ENCODE results near the gene TNFAIP8L2. TPM values are rescaled to one million over a fixed set of nuclear protein-coding genes. Genes with fewer than 3 reads are reported as not detected.

Gene TNFAIP8L2
- total and polyA plus RNA-seq, 2 donors (not counting 3 experiments of a cell fraction or from before 2014, with no cell fraction given): 0.06 TPM; not detected in 1

DNA sequence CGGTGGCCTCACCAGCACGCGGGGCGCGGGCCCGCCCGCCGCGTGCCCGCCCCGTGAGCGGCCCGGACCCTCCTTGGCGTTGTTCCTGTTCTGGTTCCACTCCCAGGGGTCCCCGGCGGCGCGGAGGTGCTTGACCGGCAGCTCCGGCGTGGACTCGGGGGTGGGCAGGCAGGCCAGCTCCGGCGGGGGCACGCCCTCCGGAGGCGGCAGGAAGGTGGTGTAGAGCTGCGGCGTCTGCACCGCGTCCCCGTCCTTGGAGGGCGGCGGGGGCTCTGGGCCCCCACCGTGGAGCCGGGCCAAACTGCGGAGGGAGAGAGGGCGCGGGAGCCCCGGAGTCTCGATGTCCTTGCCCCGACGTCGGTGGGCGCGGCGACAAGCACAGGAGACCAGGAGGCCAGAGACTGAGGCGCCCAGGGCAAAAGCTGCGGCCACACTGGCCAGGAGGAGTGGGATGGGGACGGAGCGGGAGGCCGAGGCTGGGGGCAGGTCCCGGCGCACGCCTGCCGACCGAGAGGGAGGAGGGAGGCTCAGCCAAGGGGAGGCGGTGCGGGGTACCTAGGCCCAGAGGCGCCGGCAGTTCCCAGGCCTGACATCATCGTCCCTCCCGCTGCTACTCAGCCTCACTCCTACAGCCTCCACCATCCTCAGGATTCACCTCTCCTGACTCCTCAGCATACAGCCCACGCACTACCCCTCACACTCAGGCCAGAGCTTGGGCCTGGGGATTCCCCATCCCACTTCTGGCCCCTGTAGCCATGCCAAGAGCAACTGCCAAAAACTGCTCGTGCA is 23.2 kb upstream of the TNFAIP8L2 start:
- FAIRE-seq (no peak), DNase-seq (ENCODE audit: low read depth, low spot score) (no peak)
- no peak overlapping the region for H2AFZ ChIP-seq (ENCODE audit: low read depth, low read length)
- no peak overlapping the region for H3K4me2 ChIP-seq (ENCODE audit: insufficient read depth, low read length)
- peaks cover 0 to 44% of the 10 kb centered on the region in 2 experiments for H3K36me3 ChIP-seq (ENCODE audit: control insufficient read depth in 2 of 2, extremely low read depth in 1 of 2, insufficient read depth in 2 of 2, low read length in 2 of 2)
- dilution Hi-C loops (cut with MboI; ENCODE audit: extremely low pct_ligation_motif_present, low sequenced_read_pairs) (no loop called here), intact Hi-C loops (cut with micrococcal nuclease) (no loop called here)
- no peaks in the 10 kb centered on the region for H3K27me3 ChIP-seq (ENCODE audit: control insufficient read depth in 2 of 2, insufficient read depth in 2 of 2, low read length in 2 of 2)
- no peak overlapping the region for H3K9ac ChIP-seq (replicated peaks; ENCODE audit: extremely low read depth, insufficient read depth, low read length)
- ChIA-PET CTCF (interaction anchor here (0.7 to 6.6 kb wide), 2 partner anchors 32 to 34 kb away, joined by 3 to 53 read pairs; partner anchors contain the start of gene LYSMD1), POLR2A (interaction anchor here (0.6 kb wide), 1 partner anchor 92 kb away, joined by 3 read pairs; no protein-coding TSS in a partner anchor)
- no peak overlapping the region for H3K4me3 ChIP-seq (replicated peaks in 1 of 3; ENCODE audit: insufficient read depth in 1 of 3, low read depth in 1 of 3, low read length in 3 of 3)
- peaks cover 6% of the 10 kb centered on the region for H3K4me1 ChIP-seq (ENCODE audit: control insufficient read depth, extremely low read depth, insufficient read depth, low read length)
- H3K27ac ChIP-seq (ENCODE audit: insufficient read depth, low read depth, low read length): no peak overlapping the region
- H4K20me1 ChIP-seq (replicated peaks; ENCODE audit: control insufficient read depth, extremely low read depth, insufficient read depth, low read length): no peaks in the 10 kb centered on the region
- H3K9me3 ChIP-seq (replicated peaks; ENCODE audit: control insufficient read depth, insufficient read depth, low read length): no peaks in the 10 kb centered on the region
- no peaks in the 10 kb centered on the region for H3K79me2 ChIP-seq (ENCODE audit: control insufficient read depth, insufficient read depth, low read length)
- no TSS peak for BruUV-seq (replicated peaks)
- no peak for TF ChIP-seq FOS (IDR thresholded peaks at IDR 0.05; ENCODE audit: borderline replicate concordance, insufficient read depth, low read length)
- no peak for TF ChIP-seq POLR2A (IDR thresholded peaks at IDR 0.05; ENCODE audit: low read depth, low read length)
- no peak for TF ChIP-seq GATA2 (IDR thresholded peaks at IDR 0.05; ENCODE audit: insufficient read depth, insufficient read length, low read depth, low read length)
- no peak for TF ChIP-seq EZH2 (IDR thresholded peaks at IDR 0.05; ENCODE audit: borderline replicate concordance, low read depth, low read length, severe bottlenecking)
- TF ChIP-seq, protein P1, sequence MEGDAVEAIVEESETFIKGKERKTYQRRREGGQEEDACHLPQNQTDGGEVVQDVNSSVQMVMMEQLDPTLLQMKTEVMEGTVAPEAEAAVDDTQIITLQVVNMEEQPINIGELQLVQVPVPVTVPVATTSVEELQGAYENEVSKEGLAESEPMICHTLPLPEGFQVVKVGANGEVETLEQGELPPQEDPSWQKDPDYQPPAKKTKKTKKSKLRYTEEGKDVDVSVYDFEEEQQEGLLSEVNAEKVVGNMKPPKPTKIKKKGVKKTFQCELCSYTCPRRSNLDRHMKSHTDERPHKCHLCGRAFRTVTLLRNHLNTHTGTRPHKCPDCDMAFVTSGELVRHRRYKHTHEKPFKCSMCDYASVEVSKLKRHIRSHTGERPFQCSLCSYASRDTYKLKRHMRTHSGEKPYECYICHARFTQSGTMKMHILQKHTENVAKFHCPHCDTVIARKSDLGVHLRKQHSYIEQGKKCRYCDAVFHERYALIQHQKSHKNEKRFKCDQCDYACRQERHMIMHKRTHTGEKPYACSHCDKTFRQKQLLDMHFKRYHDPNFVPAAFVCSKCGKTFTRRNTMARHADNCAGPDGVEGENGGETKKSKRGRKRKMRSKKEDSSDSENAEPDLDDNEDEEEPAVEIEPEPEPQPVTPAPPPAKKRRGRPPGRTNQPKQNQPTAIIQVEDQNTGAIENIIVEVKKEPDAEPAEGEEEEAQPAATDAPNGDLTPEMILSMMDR (IDR thresholded peaks at IDR 0.05; ENCODE audit: extremely low read depth in 1 of 2, insufficient read depth in 1 of 2, low read depth in 1 of 2, low read length in 2 of 2): no peak
- H3K9me1 ChIP-seq (replicated peaks; ENCODE audit: control insufficient read depth, extremely low read depth, insufficient read depth, low read length): no peaks in the 10 kb centered on the region
